ENCODE results near the gene PRPF31.

Gene PRPF31

GRCh38 chr19:54107876-54108490 lies 7.6 kb upstream of the PRPF31 start:
- DNase-seq, result no peak

- no peak for DNase-seq
Observed at GRCh38 chr19:54108496-54108895, 7.1 kb upstream of the PRPF31 start.

- DNase-seq, result no peak
Observed at GRCh38 chr19:54109651-54110050, 5.9 kb upstream of the PRPF31 start.

GRCh38 chr19:54114340-54115108 lies 1.0 kb upstream of the PRPF31 start:
- DNase-seq, result peak; percentile 37

- no peak for DNase-seq
Observed at GRCh38 chr19:54121259-54121658, 5.7 kb downstream of the PRPF31 start.

GRCh38 chr19:54123682-54124081 lies 8.1 kb downstream of the PRPF31 start:
- DNase-seq, result no peak

GRCh38 chr19:54124393-54124792 lies 8.8 kb downstream of the PRPF31 start:
- DNase-seq, result no peak

GRCh38 chr19:54125713-54126112 lies 10.2 kb downstream of the PRPF31 start:
- no peak for DNase-seq

- DNase-seq, result no peak
Observed at GRCh38 chr19:54127688-54128440, 12.3 kb downstream of the PRPF31 start.

GRCh38 chr19:54128441-54128725 lies 12.8 kb downstream of the PRPF31 start:
- DNase-seq, result no peak

GRCh38 chr19:54128796-54129616 lies 13.5 kb downstream of the PRPF31 start:
- no peak for DNase-seq

- no peak for DNase-seq
Observed at GRCh38 chr19:54129617-54129996, 14.1 kb downstream of the PRPF31 start.

GRCh38 chr19:54133312-54133956 lies 17.9 kb downstream of the PRPF31 start:
- DNase-seq, result no peak

- no peak for DNase-seq
Observed at GRCh38 chr19:54133957-54134590, 18.5 kb downstream of the PRPF31 start.

GRCh38 chr19:54136086-54136863 lies 20.7 kb downstream of the PRPF31 start:
- DNase-seq, result no peak

GRCh38 chr19:54136864-54137698 lies 21.5 kb downstream of the PRPF31 start:
- peak; percentile 99 for DNase-seq

- no peak for DNase-seq
Observed at GRCh38 chr19:54137699-54138488, 22.3 kb downstream of the PRPF31 start, which contains the start of gene CNOT3. TSS of gene CNOT3 (plus strand) at chr19:54137762. CDS start at chr19:54142979, 5,217 bp downstream.

- DNase-seq, result no peak
Observed at GRCh38 chr19:54138489-54139256, 23.1 kb downstream of the PRPF31 start.

GRCh38 chr19:54141356-54141755 lies 25.8 kb downstream of the PRPF31 start:
- no peak for DNase-seq

All from activated effector memory CD4-positive, alpha-beta T cell treated with Interleukin-2 at 50 U/mL for 16 hours (primary cell).